PC-9 (cell line): ENCODE measurements around the gene RDH13.
"Not testable (repeated sequence)": the region's sequence is repeated elsewhere in the genome, so short reads cannot be mapped to it uniquely, and the experiment has no call there.

Source experiments
- EZH2 ChIP-seq: fragments of 200-600 bp; sonication (generic); IDR thresholded peaks from 2 replicates; pipeline ENCODE4 v1.8.0; 2017; ENCODE audit warnings: antibody characterized with exemption, low read depth
- TF ChIP-seq, protein P1 (sequence below): fragments of 200-600 bp; sonication (generic); conservative IDR thresholded peaks from 2 replicates; pipeline ENCODE4 v1.6.1; 2017; ENCODE audit warnings: mixed run types, antibody characterized with exemption, mild to moderate bottlenecking, moderate library complexity

DNA sequence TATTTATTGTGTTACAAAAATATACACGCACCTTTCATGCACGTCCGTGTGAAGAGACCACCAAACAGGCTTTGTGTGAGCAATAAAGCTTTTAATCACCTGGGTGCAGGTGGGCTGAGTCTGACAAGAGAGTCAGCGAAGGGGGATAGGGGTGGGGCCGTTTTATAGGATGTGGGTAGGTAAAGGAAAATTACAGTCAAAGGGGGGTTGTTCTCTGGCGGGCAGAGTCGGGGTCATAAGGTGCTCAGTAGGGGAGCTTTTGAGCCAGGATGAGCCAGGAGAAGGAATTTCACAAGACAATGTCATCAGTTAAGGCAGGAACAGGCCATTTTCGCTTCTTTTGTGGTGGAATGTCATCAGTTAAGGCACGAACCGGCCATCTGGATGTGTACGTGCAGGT lies 56.2 kb downstream of the RDH13 start:
- not testable (repeated sequence) for TF ChIP-seq EZH2
- TF ChIP-seq, protein P1, sequence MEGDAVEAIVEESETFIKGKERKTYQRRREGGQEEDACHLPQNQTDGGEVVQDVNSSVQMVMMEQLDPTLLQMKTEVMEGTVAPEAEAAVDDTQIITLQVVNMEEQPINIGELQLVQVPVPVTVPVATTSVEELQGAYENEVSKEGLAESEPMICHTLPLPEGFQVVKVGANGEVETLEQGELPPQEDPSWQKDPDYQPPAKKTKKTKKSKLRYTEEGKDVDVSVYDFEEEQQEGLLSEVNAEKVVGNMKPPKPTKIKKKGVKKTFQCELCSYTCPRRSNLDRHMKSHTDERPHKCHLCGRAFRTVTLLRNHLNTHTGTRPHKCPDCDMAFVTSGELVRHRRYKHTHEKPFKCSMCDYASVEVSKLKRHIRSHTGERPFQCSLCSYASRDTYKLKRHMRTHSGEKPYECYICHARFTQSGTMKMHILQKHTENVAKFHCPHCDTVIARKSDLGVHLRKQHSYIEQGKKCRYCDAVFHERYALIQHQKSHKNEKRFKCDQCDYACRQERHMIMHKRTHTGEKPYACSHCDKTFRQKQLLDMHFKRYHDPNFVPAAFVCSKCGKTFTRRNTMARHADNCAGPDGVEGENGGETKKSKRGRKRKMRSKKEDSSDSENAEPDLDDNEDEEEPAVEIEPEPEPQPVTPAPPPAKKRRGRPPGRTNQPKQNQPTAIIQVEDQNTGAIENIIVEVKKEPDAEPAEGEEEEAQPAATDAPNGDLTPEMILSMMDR: not testable (repeated sequence)
